ENCODE measurements around the gene KLHL40.

The KLHL40 gene

DNA sequence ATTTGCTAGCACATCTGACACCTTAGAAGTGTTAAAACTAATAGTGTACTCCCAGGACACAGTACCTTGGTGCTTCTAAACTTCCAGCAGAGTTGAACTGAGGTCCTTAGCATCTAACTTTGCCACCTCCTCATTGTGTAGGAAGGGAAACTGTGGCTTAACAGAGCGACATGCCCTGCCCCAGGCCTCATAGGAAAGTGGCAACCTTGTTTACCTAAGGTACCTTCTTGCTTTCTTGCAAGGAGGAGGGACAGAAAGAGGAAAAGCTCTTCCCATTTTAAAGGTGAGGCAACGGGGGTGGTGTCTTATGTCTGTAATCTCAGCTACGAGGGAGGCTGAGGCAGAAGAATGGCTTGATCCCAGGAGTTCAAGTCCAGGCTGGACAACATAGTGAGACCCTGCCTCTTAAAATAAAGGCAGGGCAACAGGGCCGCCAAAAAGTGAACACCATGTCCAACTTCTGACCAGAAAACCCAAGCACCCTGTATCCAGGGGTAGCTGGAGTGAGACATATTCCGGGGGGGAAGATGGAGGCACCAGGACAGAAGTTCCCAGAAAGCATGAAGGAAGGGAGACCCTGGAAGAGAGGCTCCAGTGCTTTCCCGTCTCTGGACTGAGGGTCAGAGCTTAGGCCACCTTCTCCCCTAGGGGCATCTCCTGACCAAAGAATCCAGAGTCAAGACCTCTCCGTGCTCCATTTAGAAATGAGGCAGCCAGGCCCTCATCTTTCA, 540 bp upstream of the KLHL40 start:
- ChIA-PET CTCF (no interaction called here), POLR2A (no interaction called here)
- DNase-seq (ENCODE audit: extremely low spot score) = no peak
- TF ChIP-seq NFRKB (IDR thresholded peaks at IDR 0.05) = no peak
- no peak for TF ChIP-seq FOXK2 (IDR thresholded peaks at IDR 0.05)
- TF ChIP-seq, protein P1, sequence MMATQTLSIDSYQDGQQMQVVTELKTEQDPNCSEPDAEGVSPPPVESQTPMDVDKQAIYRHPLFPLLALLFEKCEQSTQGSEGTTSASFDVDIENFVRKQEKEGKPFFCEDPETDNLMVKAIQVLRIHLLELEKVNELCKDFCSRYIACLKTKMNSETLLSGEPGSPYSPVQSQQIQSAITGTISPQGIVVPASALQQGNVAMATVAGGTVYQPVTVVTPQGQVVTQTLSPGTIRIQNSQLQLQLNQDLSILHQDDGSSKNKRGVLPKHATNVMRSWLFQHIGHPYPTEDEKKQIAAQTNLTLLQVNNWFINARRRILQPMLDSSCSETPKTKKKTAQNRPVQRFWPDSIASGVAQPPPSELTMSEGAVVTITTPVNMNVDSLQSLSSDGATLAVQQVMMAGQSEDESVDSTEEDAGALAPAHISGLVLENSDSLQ (IDR thresholded peaks at IDR 0.05) = no peak
- TF ChIP-seq ZNF384 (IDR thresholded peaks at IDR 0.05) = no peak
- TF ChIP-seq FOXA1 (IDR thresholded peaks at IDR 0.05) = no peak
- TF ChIP-seq BHLHE40 (IDR thresholded peaks at IDR 0.05; ENCODE audit: borderline replicate concordance) = no peak
- no peak for TF ChIP-seq FOXM1 (IDR thresholded peaks at IDR 0.05; ENCODE audit: borderline replicate concordance)
- no peak for TF ChIP-seq ARNT (IDR thresholded peaks at IDR 0.05)
- TF ChIP-seq SUZ12 (IDR thresholded peaks at IDR 0.05) = no peak
- no peak for TF ChIP-seq HDGF (IDR thresholded peaks at IDR 0.05; ENCODE audit: borderline replicate concordance)
- TF ChIP-seq SP1 (IDR thresholded peaks at IDR 0.05) = no peak
- no peak for TF ChIP-seq L3MBTL2 (conservative IDR thresholded peaks at IDR 0.05)
- no peak for TF ChIP-seq ELF4 (IDR thresholded peaks at IDR 0.05)
- no peak for TF ChIP-seq CTBP1 (IDR thresholded peaks at IDR 0.05; ENCODE audit: borderline replicate concordance)
- no peak for TF ChIP-seq LEF1 (IDR thresholded peaks at IDR 0.05; ENCODE audit: borderline replicate concordance)
- no peak for TF ChIP-seq TARDBP (IDR thresholded peaks at IDR 0.05)

DNA sequence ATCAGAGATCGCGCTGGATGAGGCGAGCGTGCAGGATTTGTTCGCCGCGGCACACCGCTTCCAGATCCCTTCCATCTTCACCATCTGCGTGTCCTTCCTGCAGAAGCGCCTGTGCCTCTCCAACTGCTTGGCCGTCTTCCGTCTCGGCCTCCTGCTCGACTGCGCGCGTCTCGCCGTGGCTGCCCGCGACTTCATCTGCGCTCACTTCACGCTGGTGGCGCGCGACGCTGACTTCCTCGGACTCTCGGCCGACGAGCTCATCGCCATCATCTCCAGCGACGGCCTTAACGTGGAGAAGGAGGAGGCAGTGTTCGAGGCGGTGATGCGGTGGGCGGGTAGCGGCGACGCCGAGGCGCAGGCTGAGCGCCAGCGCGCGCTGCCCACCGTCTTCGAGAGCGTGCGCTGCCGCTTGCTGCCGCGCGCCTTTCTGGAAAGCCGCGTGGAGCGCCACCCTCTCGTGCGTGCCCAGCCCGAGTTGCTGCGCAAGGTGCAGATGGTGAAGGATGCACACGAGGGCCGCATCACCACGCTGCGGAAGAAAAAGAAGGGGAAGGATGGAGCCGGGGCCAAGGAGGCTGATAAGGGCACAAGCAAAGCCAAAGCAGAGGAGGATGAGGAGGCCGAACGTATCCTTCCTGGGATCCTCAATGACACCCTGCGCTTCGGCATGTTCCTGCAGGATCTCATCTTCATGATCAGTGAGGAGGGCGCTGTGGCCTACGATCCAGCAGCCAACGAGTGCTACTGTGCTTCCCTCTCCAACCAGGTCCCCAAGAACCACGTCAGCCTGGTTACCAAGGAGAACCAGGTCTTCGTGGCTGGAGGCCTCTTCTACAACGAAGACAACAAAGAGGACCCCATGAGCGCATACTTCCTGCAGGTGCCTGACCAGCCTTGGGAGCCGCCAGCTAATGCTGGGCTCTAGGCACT, 819 bp downstream of the KLHL40 start:
- POLR2A ChIA-PET = no interaction called here
- DNase-seq (ENCODE audit: extremely low spot score) = no peak
- no peak for TF ChIP-seq CTBP1 (IDR thresholded peaks at IDR 0.05; ENCODE audit: borderline replicate concordance)
- TF ChIP-seq TARDBP (IDR thresholded peaks at IDR 0.05) = no peak
- TF ChIP-seq ZNF384 (IDR thresholded peaks at IDR 0.05) = no peak
- no peak for TF ChIP-seq NFRKB (IDR thresholded peaks at IDR 0.05)
- TF ChIP-seq FOXM1 (IDR thresholded peaks at IDR 0.05; ENCODE audit: borderline replicate concordance) = no peak
- no peak for TF ChIP-seq FOXK2 (IDR thresholded peaks at IDR 0.05)
- no peak for TF ChIP-seq FOXA1 (IDR thresholded peaks at IDR 0.05)
- TF ChIP-seq, protein P1 (IDR thresholded peaks at IDR 0.05) = no peak
- TF ChIP-seq L3MBTL2 (conservative IDR thresholded peaks at IDR 0.05) = no peak
- TF ChIP-seq BHLHE40 (IDR thresholded peaks at IDR 0.05; ENCODE audit: borderline replicate concordance) = no peak
- TF ChIP-seq ELF4 (IDR thresholded peaks at IDR 0.05) = no peak
- CTCF ChIA-PET = no interaction called here

DNA sequence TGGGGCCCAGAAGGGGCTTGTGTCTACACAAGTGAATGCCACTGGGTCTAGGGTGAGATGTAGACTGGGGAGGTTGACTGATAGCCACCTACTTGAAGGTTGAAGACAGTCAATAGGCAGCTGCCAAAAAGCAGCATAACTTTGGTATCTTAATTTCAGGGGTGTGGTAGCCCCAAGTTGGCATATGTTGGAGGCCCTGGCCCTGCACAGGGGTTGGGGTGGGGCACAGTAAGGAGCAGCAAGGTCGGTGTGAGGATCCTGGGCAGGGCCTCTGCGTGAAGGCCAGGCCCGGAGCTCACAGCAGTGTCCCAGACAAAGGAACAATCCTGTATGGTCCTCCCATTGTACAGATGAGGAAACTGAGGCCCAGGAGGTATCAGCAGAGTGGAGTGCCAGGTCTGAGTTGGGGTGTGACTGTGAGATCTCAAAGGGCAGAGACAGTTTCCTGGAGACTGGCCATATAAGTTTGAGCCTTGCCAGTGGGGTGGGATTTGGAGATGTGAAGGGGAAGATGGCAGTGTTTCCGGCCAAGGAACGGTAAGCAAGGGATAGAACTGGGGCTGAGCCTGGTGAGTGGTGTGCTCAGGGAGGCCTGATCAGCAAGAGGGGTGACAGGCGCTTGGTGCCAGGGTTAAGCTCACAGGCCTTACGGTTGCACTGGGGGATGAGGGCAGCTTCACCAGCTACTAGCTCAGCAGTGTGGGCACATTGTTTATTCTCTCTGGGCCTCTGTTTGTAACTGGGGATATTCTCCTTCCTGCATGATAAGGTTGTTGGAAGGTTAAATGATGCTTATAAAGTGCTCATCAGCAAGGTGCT, 1.7 kb downstream of the KLHL40 start:
- DNase-seq (ENCODE audit: extremely low spot score) = no peak
- CTCF ChIA-PET = no interaction called here
- POLR2A ChIA-PET = no interaction called here
- TF ChIP-seq NFRKB (IDR thresholded peaks at IDR 0.05) (no peak), LEF1 (IDR thresholded peaks at IDR 0.05; ENCODE audit: borderline replicate concordance) (no peak), FOXM1 (IDR thresholded peaks at IDR 0.05; ENCODE audit: borderline replicate concordance) (no peak), FOXK2 (IDR thresholded peaks at IDR 0.05) (no peak), TARDBP (IDR thresholded peaks at IDR 0.05) (no peak), HDGF (IDR thresholded peaks at IDR 0.05; ENCODE audit: borderline replicate concordance) (no peak), SUZ12 (IDR thresholded peaks at IDR 0.05) (no peak), ZNF384 (IDR thresholded peaks at IDR 0.05) (no peak), CTBP1 (IDR thresholded peaks at IDR 0.05; ENCODE audit: borderline replicate concordance) (no peak), ARNT (IDR thresholded peaks at IDR 0.05) (no peak), FOXA1 (IDR thresholded peaks at IDR 0.05) (no peak)
- TF ChIP-seq, protein P1 (IDR thresholded peaks at IDR 0.05) = no peak

DNA sequence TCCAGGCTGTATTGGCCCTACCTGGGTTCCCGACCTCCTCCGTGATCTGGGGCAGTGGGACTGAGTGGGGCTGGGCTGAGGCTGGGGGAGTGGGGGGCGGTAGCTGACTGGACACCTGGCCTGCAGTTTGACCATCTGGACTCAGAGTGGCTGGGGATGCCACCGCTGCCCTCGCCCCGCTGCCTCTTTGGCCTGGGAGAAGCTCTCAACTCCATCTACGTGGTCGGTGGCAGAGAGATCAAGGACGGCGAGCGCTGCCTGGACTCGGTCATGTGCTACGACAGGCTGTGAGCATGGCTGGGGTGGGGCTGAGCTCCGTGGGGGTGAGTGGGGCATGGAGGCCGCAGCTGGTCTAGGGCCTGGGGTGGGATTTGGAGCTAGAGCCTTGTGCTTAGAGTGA, 2.7 kb downstream of the KLHL40 start:
- no peak for DNase-seq (ENCODE audit: extremely low spot score)
- ChIA-PET CTCF (no interaction called here), POLR2A (no interaction called here)
- TF ChIP-seq L3MBTL2 (conservative IDR thresholded peaks at IDR 0.05) (no peak), HDGF (IDR thresholded peaks at IDR 0.05; ENCODE audit: borderline replicate concordance) (no peak), ARNT (IDR thresholded peaks at IDR 0.05) (no peak), ELF4 (IDR thresholded peaks at IDR 0.05) (no peak), BHLHE40 (IDR thresholded peaks at IDR 0.05; ENCODE audit: borderline replicate concordance) (no peak), LEF1 (IDR thresholded peaks at IDR 0.05; ENCODE audit: borderline replicate concordance) (no peak), NFRKB (IDR thresholded peaks at IDR 0.05) (no peak), FOXA1 (IDR thresholded peaks at IDR 0.05) (no peak), SP1 (IDR thresholded peaks at IDR 0.05) (no peak), FOXM1 (IDR thresholded peaks at IDR 0.05; ENCODE audit: borderline replicate concordance) (no peak), ZNF384 (IDR thresholded peaks at IDR 0.05) (no peak), SUZ12 (IDR thresholded peaks at IDR 0.05) (no peak)
- TF ChIP-seq, protein P1 (IDR thresholded peaks at IDR 0.05) = no peak
